Activated CD4-positive, CD25-positive, alpha-beta regulatory T cell treated with anti-CD3 and anti-CD28 coated beads, Interleukin-2, amount 50 U/mL, for 72 hours (primary cell): Measurements from ENCODE around the gene PHF21B.

ENCODE experiments used
- DNase-seq: peaks from one replicate; pipeline ENCODE4 v3.0.0; 2021

PHF21B gene

GRCh38 chr22:44955102-44955501 is 54.7 kb downstream of the PHF21B start:
- DNase-seq: no peak

GRCh38 chr22:44954149-44954548 is 55.7 kb downstream of the PHF21B start:
- no peak for DNase-seq

GRCh38 chr22:44952863-44953746 is 56.7 kb downstream of the PHF21B start:
- no peak for DNase-seq

DNA sequence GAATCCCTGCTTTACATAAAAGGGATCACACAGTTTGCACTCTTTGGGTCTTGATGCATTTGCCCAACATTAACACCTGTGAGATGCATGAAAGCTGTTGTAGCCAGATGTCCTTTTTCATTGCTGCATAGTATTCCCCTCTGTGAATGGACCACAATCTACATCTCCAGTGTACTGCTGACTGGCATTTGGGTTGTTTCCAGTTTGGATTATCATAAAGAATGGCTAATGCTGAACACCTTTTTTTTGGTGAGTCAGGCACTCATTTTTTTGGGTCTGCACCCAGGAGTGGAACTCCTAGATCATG is 58.3 kb downstream of the PHF21B start:
- no peak for DNase-seq

DNA sequence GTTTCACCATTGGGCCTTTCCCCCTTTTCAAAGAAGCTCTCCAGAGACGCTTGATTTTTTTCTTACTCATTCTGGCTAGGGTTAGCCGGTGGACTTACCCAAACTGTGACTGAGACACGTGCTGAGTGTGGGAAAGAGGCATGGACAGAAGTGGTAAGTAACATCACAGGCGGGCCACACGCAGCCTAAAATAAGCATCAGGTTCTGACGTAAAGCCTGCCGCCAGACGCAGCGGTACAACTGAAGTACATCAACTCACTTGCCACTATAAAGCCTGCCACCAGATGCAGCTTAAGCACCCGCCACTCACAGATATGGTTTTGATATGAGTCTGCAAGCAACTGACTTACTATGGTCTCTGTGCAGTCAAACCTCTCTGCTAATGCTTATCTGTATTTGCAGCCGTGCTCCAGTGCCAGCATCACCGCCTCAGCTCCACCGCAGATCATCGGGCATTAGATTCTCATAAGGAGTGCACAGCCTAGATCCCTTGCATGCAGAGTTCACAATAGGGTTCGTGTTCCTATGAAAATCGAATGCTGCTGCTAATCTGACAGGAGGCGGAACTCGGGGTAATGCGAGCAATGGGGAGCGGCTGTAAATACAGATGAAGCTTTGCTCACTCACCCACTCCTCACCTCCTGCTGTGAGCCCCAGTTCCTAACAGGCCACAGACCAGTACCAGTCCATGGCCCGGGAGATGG is 58.8 kb downstream of the PHF21B start:
- no peak for DNase-seq

GRCh38 chr22:44947846-44948245 is 62.0 kb downstream of the PHF21B start:
- no peak for DNase-seq

GRCh38 chr22:44947049-44947448 is 62.8 kb downstream of the PHF21B start:
- DNase-seq: no peak

DNA sequence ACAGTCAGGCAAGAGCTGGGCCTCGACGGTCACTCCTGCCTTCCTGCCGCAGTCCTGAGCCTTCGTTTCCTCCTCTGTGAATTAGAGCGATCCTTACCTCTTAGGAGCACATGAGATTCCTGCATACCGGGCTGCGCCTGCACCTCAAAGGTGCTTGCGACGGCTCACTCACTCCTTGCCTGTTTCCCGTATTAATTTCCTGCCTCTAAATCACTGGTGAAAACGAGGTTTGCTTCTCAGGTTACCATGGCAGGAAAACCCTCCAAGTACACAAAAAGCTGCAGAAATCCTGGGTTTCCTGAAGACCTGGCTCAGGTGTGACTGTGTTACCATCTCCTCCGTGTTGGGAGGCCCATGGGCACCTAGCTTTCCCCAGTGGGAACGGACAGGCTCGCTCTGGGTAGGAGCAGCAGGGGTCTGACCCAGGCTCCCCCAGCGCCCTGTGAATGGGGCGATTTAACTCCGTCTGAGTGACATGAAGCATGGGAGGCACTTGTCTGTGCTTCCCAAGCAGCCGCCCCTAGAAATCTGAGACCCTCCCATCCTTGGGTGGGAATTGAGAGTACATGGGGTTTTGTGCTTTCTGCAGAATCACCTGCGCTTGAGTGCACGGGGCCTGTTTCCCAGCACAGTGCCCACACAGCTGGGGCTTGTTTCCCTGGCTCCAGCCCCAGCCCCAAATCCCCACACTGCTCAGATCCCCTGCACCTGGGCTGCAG is 64.8 kb downstream of the PHF21B start:
- no peak for DNase-seq

DNA sequence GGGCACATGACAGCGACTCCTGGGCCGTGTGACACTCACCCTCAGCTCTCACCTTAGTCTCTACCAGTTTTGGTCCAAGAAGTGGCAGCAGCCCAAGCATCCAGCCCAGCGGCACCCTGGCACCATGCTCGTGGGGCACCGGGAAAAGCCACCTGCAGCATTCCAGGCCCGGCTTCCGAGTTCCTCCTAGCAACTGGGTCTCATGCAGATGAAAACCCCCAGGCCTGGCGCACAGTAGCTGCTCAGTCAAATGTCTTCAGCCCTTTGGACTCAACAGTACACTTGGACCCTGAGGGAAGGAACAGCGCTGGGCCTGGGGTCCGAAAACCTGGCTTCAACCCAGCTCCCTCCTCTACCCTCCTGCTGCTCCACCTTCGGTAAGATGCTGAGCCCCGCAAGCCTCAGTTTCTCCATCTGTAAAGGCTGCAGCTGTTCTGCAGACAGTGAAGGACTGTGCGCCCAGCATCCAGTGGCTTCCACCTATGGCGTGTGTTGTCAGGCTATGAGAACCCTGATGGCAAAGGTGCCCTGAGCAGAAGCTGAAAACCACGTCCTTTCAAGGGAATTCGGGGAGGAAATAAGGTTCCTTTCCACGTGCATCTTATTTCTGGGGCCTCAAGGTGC is 66.0 kb downstream of the PHF21B start:
- no peak for DNase-seq

DNA sequence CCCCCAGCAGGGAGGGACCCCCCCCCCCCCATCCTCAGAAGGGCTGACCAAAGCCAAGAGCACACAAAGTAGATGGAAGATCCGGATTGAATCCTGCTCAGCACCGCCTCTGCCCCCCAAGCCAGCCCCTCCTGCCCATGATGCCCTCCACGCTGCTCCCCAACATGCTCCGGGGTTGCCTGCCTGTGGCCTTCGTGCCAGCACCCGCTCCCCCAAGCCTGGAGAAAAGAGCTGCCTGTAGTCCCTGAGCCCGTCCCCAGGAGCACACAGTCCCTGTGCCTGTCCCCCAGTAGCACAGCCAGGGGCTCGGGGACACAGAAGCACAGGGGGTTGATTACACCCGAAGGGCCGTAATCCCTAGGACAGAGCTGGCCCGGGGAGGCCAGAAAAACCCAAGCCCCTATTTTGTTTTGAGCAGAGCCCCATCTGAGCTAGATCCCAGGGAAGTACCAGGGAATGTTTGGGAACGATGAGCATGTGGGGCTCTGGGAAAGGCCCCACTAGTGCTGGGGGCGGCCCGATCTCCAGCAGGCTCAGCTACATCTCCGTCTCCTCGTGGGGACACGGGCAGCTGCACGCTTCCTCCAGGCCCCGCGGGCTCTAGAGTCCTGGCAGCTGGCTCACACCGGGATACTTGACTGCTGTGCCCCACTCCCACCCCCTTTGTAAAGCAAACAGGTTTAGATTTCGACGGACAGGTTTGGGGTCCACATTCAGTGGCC is 66.7 kb downstream of the PHF21B start:
- no peak for DNase-seq

- no peak for DNase-seq
Observed at GRCh38 chr22:44942056-44942455, 67.7 kb downstream of the PHF21B start.

- DNase-seq: no peak
Observed at GRCh38 chr22:44941207-44941606, 68.6 kb downstream of the PHF21B start.

GRCh38 chr22:44940130-44940529 is 69.7 kb downstream of the PHF21B start:
- no peak for DNase-seq

GRCh38 chr22:44939451-44939850 is 70.4 kb downstream of the PHF21B start:
- no peak for DNase-seq

GRCh38 chr22:44938886-44939285 is 70.9 kb downstream of the PHF21B start:
- DNase-seq: no peak

DNA sequence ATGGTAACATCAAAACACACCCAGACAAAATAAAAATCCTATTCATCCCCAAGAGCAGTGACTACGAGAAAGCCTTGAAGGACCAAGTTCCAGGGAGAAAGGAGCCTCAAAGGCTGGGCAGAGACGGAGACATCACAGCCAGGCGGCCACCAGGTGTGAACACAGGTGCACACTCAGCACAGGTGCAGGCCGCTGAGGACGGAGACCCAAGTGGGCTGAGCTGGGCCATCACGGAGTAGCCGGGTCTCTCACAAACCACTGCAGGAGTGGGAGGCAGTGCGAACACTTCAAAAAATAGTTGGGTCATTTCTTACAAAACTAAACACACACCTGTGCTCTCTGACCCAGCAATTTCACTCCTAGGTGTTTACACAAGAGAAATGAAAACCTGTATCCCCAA is 72.6 kb downstream of the PHF21B start:
- no peak for DNase-seq

GRCh38 chr22:44936201-44936600 is 73.6 kb downstream of the PHF21B start:
- DNase-seq: no peak

DNA sequence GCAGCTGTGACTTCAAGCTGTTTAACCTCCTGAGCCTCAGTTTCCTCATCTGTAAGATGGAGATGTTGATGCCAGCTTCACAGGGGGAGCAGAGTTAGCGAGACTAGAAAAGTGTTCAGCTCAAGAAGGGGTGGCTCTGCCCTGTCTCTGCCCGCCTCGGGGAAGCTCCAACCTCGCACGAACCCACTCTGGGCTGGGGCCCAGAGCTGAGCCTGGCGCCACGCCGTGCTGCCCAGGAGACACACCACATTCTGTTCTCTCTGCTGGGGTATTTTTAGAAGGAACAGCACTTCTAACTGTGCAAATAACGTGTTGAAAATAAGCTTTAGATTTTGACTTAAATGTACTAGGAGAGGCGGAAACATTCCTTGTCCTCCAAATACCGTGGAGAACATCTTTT is 74.1 kb downstream of the PHF21B start:
- DNase-seq: no peak

- no peak for DNase-seq
Observed at GRCh38 chr22:44934454-44934735, 75.4 kb downstream of the PHF21B start.

DNA sequence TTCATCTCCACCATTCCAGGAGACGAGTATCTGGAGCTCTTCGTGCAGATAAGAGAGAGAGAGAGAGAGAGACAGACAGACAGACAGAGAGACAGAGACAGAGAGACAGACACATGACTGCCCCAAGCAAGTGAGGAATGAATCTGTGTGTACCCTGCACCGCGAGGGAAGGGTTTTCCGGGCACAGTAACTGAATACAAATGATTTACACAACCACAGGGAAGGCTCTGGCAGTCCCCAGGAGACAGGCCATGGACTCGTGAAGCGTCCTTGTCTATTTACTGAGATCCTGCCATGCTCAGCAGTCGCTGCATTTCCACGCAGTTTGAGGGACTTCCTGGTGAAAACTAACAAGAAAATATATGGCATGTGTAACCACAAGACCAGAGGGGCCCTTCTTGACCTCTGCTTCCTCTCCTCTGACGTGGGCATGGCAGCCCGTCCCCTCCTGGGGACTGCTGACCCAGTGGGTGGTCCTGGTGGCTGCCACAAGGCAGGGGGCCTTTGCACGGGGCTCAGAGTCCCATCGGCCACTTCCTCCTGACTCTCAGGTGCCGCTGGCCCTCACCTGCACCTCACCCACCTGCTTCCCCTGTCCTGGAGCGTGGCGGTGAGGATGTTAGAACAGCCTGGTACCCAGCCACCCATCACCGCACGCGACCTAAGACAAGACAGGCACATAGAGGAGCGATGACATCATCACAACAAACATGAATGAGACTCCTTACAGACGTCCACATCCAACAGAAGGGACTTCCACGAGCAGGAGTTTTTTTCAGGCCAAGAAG is 75.9 kb downstream of the PHF21B start:
- DNase-seq: no peak

- no peak for DNase-seq
Observed at GRCh38 chr22:44932493-44932892, 77.3 kb downstream of the PHF21B start.

DNA sequence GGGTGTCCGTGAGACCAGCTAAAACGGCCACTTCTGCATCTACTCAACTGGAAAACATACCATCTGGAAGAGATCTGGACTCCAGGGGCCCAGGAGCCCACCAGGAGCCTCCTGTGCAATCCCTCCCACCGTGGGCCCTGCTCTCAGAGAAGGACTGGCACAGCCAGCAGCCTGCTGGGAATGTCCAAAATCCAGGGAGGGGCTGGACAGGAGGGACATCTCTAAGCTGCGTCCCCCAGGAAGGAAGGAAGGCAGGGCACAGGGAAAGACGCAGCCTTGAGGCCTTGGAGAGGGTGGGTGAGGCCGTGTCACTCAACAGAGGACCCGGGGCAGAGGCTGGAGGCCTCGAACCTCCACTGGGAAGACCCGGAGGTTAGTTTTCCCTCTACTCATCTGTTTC is 78.0 kb downstream of the PHF21B start:
- no peak for DNase-seq
